Vagina (tissue), 2 donors: ENCODE data around the gene JPT2. TPM values are rescaled to one million over a fixed set of nuclear protein-coding genes. Genes with fewer than 3 reads are reported as not detected.
"Not testable (repeated sequence)": the region's sequence is repeated elsewhere in the genome, so short reads cannot be mapped to it uniquely, and the experiment has no call there.

Experiments used
- DNase-seq, 2 donors: peaks; one replicate each; pipeline ENCODE4 v3.0.0-alpha.2; 2017; ENCODE audit errors: extremely low spot score in 2 of 2
- H3K27ac ChIP-seq: fragments of 200-600 bp; sonication (generic); one replicate; pipeline ENCODE4 v1.5.1; 2019
- H3K27me3 ChIP-seq: fragments of 200-600 bp; sonication (generic); one replicate; pipeline ENCODE4 v1.5.1; 2019
- H3K36me3 ChIP-seq, 2 donors: fragments of 200-600 bp; sonication (generic); one replicate each; pipeline ENCODE4 v1.5.1; 2017 to 2019
- H3K4me1 ChIP-seq: fragments of 200-600 bp; sonication (generic); one replicate; pipeline ENCODE4 v1.5.1; 2019
- H3K4me3 ChIP-seq, 2 donors: fragments of 200-600 bp; sonication (generic); 1 replicate in 1 of 2; 2 replicates in 1 of 2; pipeline ENCODE4 v1.5.1; 2016 to 2019
- H3K9me3 ChIP-seq: fragments of 200-600 bp; sonication (generic); one replicate; pipeline ENCODE4 v1.5.1; 2019
- CTCF ChIP-seq, 3 experiments: fragments of 450-650 bp in 2 of 3; fragments of 200-600 bp in 1 of 3; sonication (generic) in 1 of 3; IDR thresholded peaks; one replicate each; pipeline ENCODE4 v1.5.1; 2017 to 2019; ENCODE audit warnings: antibody characterized with exemption in 3 of 3, mild to moderate bottlenecking in 2 of 3, moderate library complexity in 2 of 3
- POLR2A ChIP-seq, 2 donors: fragments of 450-650 bp; IDR thresholded peaks; one replicate each; pipeline ENCODE4 v1.6.1; 2017; ENCODE audit warnings: antibody characterized with exemption in 2 of 2, mild to moderate bottlenecking in 2 of 2, moderate library complexity in 2 of 2
- POLR2AphosphoS5 ChIP-seq, 2 donors: sonication (generic); formaldehyde crosslinking; IDR thresholded peaks; one replicate each; pipeline ENCODE4 v1.9.0; 2017; ENCODE audit warnings: antibody characterized with exemption in 2 of 2, mild to moderate bottlenecking in 2 of 2, low read depth in 1 of 2; ENCODE audit not compliant: insufficient read depth in 1 of 2
- intact Hi-C: fragments of 100-400 bp; cut with DNase I; formaldehyde crosslinking; loops from one replicate; pipeline ENCODE4 v1.15.1; 2023
- total RNA-seq: library from RNA; depleted of rRNA; stranded (reverse); fragments of >200 nt; gene quantifications from one replicate; pipeline ENCODE4 v1.2.3, GENCODE V29; 2016

JPT2 gene
- total RNA-seq, 1 donor from 2014 or later: 19.9 TPM

DNA sequence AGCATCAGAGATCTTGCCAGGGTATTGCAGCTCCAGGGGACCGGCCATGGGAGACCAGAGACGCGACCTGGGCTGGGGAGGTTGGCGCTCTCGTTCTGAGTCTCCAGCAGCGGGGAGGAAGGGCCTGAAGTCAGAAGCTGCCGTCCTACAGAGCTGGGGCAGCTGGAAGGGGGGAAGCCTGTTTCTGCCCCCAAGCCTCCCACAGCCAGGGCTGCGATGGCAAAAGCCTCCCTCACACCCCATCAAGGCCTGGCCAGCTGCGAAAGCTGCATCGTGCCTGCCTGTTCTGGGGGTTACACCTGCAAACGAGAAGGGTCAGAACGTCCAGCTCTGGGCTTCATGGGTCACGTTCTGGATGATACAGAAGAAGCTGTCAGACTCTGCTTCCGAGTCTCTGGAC is 54.0 kb downstream of the JPT2 start:
- TF ChIP-seq POLR2A (IDR thresholded peaks at IDR 0.05): no peak
- no peak for DNase-seq
- Histone ChIP-seq H3K4me3 (no peak overlapping the region), H3K36me3 (peaks cover 0 to 51% of the 10 kb centered on the region in 2 donors), H3K4me1 (no peaks in the 10 kb centered on the region), H3K27ac (no peak overlapping the region), H3K9me3 (no peaks in the 10 kb centered on the region), H3K27me3 (no peaks in the 10 kb centered on the region)
- intact Hi-C loops: no loop called here

DNA sequence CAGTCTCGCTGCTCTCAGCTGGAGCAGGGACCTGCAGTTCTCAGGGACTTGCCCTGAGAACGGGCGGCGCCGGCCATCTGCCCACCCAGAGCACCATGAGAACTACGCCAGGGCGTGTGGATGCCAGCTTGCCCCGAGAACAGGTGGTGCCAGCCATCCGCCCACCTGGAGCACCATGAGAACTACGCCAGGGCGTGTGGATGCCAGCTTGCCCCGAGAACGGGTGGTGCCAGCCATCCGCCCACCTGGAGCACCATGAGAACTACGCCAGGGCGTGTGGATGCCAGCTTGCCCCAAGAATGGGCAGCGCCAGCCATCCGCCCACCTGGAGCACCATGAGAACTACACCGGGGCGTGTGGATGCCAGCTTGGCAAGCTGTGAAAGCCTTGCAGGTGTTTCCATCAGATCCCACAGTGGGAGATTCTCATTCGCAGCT is 54.5 kb downstream of the JPT2 start:
- H3K9me3 ChIP-seq, H3K4me3 ChIP-seq, H3K4me1 ChIP-seq, intact Hi-C loops, DNase-seq, H3K27me3 ChIP-seq, H3K27ac ChIP-seq: not testable (repeated sequence)
- peaks cover 0 to 51% of the 10 kb centered on the region in 2 donors for H3K36me3 ChIP-seq

GRCh38 chr16:1734123-1734522 is 56.0 kb downstream of the JPT2 start:
- Histone ChIP-seq H3K27me3 (no peaks in the 10 kb centered on the region), H3K4me1 (no peaks in the 10 kb centered on the region), H3K4me3 (no peak overlapping the region), H3K27ac (no peak overlapping the region), H3K9me3 (no peaks in the 10 kb centered on the region), H3K36me3 (peaks cover 0 to 45% of the 10 kb centered on the region in 2 donors)
- no peak for DNase-seq
- no peak for TF ChIP-seq CTCF (IDR thresholded peaks at IDR 0.05)
- no peak for TF ChIP-seq POLR2A (IDR thresholded peaks at IDR 0.05)
- TF ChIP-seq POLR2AphosphoS5 (IDR thresholded peaks at IDR 0.05; ENCODE audit: insufficient read depth in 1 of 2, low read depth in 1 of 2): no peak
- intact Hi-C loops: no loop called here

DNA sequence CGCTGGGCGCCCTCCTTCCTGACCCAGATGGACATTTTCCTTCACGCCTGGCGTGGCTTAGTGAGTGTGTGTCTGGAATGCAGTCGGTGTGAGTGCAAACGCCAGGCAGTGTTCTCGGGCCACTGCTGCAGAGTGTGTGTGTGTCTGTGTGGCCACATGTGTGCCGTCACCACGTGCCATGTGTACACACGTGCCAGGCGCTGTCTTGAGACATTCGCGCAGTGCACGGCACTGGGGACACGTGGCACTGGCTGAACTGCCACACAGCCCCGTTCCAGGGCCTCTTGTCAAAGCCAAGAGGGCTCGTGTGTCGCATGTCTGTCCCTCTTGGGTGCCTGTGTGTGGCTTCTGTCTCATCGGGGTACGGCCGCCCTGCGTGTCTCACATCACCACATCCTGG is 56.7 kb downstream of the JPT2 start:
- Histone ChIP-seq H3K36me3 (peaks cover 0 to 40% of the 10 kb centered on the region in 2 donors), H3K4me1 (no peaks in the 10 kb centered on the region), H3K27ac (no peak overlapping the region), H3K4me3 (no peak overlapping the region), H3K27me3 (no peaks in the 10 kb centered on the region), H3K9me3 (no peaks in the 10 kb centered on the region)
- no peak for DNase-seq
- intact Hi-C loops: no loop called here
- TF ChIP-seq CTCF (IDR thresholded peaks at IDR 0.05) (no peak), POLR2AphosphoS5 (IDR thresholded peaks at IDR 0.05; ENCODE audit: insufficient read depth in 1 of 2, low read depth in 1 of 2) (no peak), POLR2A (IDR thresholded peaks at IDR 0.05) (no peak)

- no peaks in the 10 kb centered on the region for H3K27me3 ChIP-seq
Observed at GRCh38 chr16:1740234-1740633, 62.2 kb downstream of the JPT2 start.

More at GRCh38 chr16:1740234-1740633, 62.2 kb downstream of the JPT2 start:
- Histone ChIP-seq H3K9me3 (no peaks in the 10 kb centered on the region), H3K4me3 (no peak overlapping the region), H3K4me1 (no peaks in the 10 kb centered on the region), H3K36me3 (peaks cover 0 to 16% of the 10 kb centered on the region in 2 donors), H3K27ac (no peak overlapping the region)
- TF ChIP-seq POLR2A (IDR thresholded peaks at IDR 0.05): no peak
- no peak for TF ChIP-seq POLR2AphosphoS5 (IDR thresholded peaks at IDR 0.05; ENCODE audit: insufficient read depth in 1 of 2, low read depth in 1 of 2)
- no peak for TF ChIP-seq CTCF (IDR thresholded peaks at IDR 0.05)
- no peak for DNase-seq
- intact Hi-C loops: no loop called here
